Measurements from ENCODE around the gene TTC27.

GRCh38 chr2:32678825-32679224 is 51.0 kb downstream of the TTC27 start:
- TF ChIP-seq, protein P1, sequence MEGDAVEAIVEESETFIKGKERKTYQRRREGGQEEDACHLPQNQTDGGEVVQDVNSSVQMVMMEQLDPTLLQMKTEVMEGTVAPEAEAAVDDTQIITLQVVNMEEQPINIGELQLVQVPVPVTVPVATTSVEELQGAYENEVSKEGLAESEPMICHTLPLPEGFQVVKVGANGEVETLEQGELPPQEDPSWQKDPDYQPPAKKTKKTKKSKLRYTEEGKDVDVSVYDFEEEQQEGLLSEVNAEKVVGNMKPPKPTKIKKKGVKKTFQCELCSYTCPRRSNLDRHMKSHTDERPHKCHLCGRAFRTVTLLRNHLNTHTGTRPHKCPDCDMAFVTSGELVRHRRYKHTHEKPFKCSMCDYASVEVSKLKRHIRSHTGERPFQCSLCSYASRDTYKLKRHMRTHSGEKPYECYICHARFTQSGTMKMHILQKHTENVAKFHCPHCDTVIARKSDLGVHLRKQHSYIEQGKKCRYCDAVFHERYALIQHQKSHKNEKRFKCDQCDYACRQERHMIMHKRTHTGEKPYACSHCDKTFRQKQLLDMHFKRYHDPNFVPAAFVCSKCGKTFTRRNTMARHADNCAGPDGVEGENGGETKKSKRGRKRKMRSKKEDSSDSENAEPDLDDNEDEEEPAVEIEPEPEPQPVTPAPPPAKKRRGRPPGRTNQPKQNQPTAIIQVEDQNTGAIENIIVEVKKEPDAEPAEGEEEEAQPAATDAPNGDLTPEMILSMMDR (IDR thresholded peaks at IDR 0.05), result no peak
- TF ChIP-seq POLR2A (IDR thresholded peaks at IDR 0.05), result no peak
